Head of caudate nucleus (tissue), 42 donors: Measurements from ENCODE around the gene ACKR2.
"Not testable (repeated sequence)": the region's sequence is repeated elsewhere in the genome, so short reads cannot be mapped to it uniquely, and the experiment has no call there.

Experiments used
- DNase-seq, 42 donors: peaks; one replicate each; pipeline versions ENCODE4 v3.0.0 to v3.0.0-alpha.2; 2020 to 2021; ENCODE audit warnings: mixed read lengths in 7 of 42
- intact Hi-C: fragments of 100-400 bp; cut with DNase I; formaldehyde crosslinking; loops from one replicate; pipeline ENCODE4 v1.15.0; 2022

ACKR2 gene

GRCh38 chr3:42876401-42876800, 67.2 kb downstream of the ACKR2 start:
- intact Hi-C loops, result no loop called here
- DNase-seq, result no peak

GRCh38 chr3:42876940-42877720, 67.9 kb downstream of the ACKR2 start:
- no peak for DNase-seq
- intact Hi-C loops, result no loop called here

GRCh38 chr3:42877881-42878280, 68.6 kb downstream of the ACKR2 start:
- intact Hi-C loops, result no loop called here
- DNase-seq, result no peak

GRCh38 chr3:42880183-42880582, 70.9 kb downstream of the ACKR2 start:
- peak in 1 of 42 donors; percentile 32 for DNase-seq
- intact Hi-C loops, result loop anchor here (5.0 to 10.0 kb wide), 2 partner anchors 45 to 98 kb away; no protein-coding TSS in a partner anchor

- intact Hi-C loops, result loop anchor here (5.0 to 10.0 kb wide), 2 partner anchors 46 to 99 kb away; no protein-coding TSS in a partner anchor
- DNase-seq, result peak; percentile 72 to 95 (median 87)
Observed at GRCh38 chr3:42880601-42881451, 71.6 kb downstream of the ACKR2 start.

- DNase-seq, result not testable (repeated sequence)
- intact Hi-C loops, result loop anchor here (5.0 to 10.0 kb wide), 2 partner anchors 49 to 101 kb away; no protein-coding TSS in a partner anchor
Observed at GRCh38 chr3:42883251-42883930, 74.1 kb downstream of the ACKR2 start.

- intact Hi-C loops, result loop anchor here (5.0 to 10.0 kb wide), 2 partner anchors 50 to 102 kb away; no protein-coding TSS in a partner anchor
- DNase-seq, result no peak
Observed at GRCh38 chr3:42884324-42884723, 75.1 kb downstream of the ACKR2 start.

- intact Hi-C loops, result loop anchor here (10.0 kb wide), 1 partner anchor 52 kb away; no protein-coding TSS in a partner anchor
- DNase-seq, result no peak
Observed at GRCh38 chr3:42886294-42886822, 77.1 kb downstream of the ACKR2 start.

GRCh38 chr3:42887084-42887483, 77.8 kb downstream of the ACKR2 start:
- intact Hi-C loops, result loop anchor here (10.0 kb wide), 1 partner anchor 52 kb away; no protein-coding TSS in a partner anchor
- DNase-seq, result no peak

GRCh38 chr3:42891042-42891441, 81.8 kb downstream of the ACKR2 start:
- no peak for DNase-seq
- intact Hi-C loops, result no loop called here

GRCh38 chr3:42892169-42892568, 82.9 kb downstream of the ACKR2 start:
- DNase-seq, result no peak
- intact Hi-C loops, result no loop called here

GRCh38 chr3:42892807-42893206, 83.6 kb downstream of the ACKR2 start:
- DNase-seq, result no peak
- intact Hi-C loops, result no loop called here

GRCh38 chr3:42894698-42895579, 85.7 kb downstream of the ACKR2 start:
- intact Hi-C loops, result no loop called here
- DNase-seq, result no peak

- intact Hi-C loops, result no loop called here
- no peak for DNase-seq
Observed at GRCh38 chr3:42895580-42895868, 86.3 kb downstream of the ACKR2 start.

- peak in 3 of 42 donors; percentile 19 to 27 (median 20) for DNase-seq
- intact Hi-C loops, result no loop called here
Observed at GRCh38 chr3:42898896-42899675, 89.8 kb downstream of the ACKR2 start.

- intact Hi-C loops, result no loop called here
- peak in 20 of 42 donors; percentile 5 to 75 (median 27) for DNase-seq
Observed at GRCh38 chr3:42900226-42901072, 91.2 kb downstream of the ACKR2 start.

GRCh38 chr3:42901073-42901415, 91.8 kb downstream of the ACKR2 start:
- intact Hi-C loops, result no loop called here
- no peak for DNase-seq
